Dedifferentiated amniotic fluid mesenchymal stem cell (primary cell): Measurements from ENCODE around the gene GNL1.

Source experiments
- DNase-seq: peaks from one replicate; pipeline ENCODE4 v3.0.0-alpha.2; 2016; ENCODE audit errors: extremely low spot score

Gene GNL1

GRCh38 chr6:30568245-30568644 lies 12.0 kb upstream of the GNL1 start:
- no peak for DNase-seq

- DNase-seq: no peak
These were observed 9.5 kb upstream of the GNL1 start for GRCh38 chr6:30565772-30566171.

- no peak for DNase-seq
These were observed 7.8 kb upstream of the GNL1 start for GRCh38 chr6:30564114-30564513.

GRCh38 chr6:30562470-30563425 lies 6.5 kb upstream of the GNL1 start:
- DNase-seq: no peak

- no peak for DNase-seq
These were observed 4.6 kb upstream of the GNL1 start for GRCh38 chr6:30560930-30561329.

- no peak for DNase-seq
These were observed 1.3 kb upstream of the GNL1 start for GRCh38 chr6:30557683-30557981.

GRCh38 chr6:30556906-30557682 lies 805 bp upstream of the GNL1 start, which contains the start of gene PRR3:
Gene PRR3, plus strand, starts transcription at chr6:30557295. Its CDS starts 50 bp downstream, at chr6:30557345.
- peak; percentile 85 for DNase-seq

- DNase-seq: no peak
These were observed 548 bp downstream of the GNL1 start for GRCh38 chr6:30555816-30556065.

GRCh38 chr6:30554962-30555815 lies 1.1 kb downstream of the GNL1 start:
- peak; percentile 16 for DNase-seq

GRCh38 chr6:30554404-30554803 lies 1.9 kb downstream of the GNL1 start:
- no peak for DNase-seq

GRCh38 chr6:30548375-30548774 lies 7.9 kb downstream of the GNL1 start:
- no peak for DNase-seq

- no peak for DNase-seq
These were observed 8.8 kb downstream of the GNL1 start for GRCh38 chr6:30547454-30547853.

- DNase-seq: peak; percentile 83
These were observed 11.5 kb downstream of the GNL1 start for GRCh38 chr6:30544666-30545272.

- no peak for DNase-seq
These were observed 12.5 kb downstream of the GNL1 start for GRCh38 chr6:30543821-30544220.

GRCh38 chr6:30542915-30543314 lies 13.4 kb downstream of the GNL1 start:
- no peak for DNase-seq

- no peak for DNase-seq
These were observed 13.9 kb downstream of the GNL1 start for GRCh38 chr6:30542404-30542725.

- DNase-seq: peak; percentile 85
These were observed 14.5 kb downstream of the GNL1 start for GRCh38 chr6:30541515-30542403.

GRCh38 chr6:30537931-30538330 lies 18.4 kb downstream of the GNL1 start:
- no peak for DNase-seq

- DNase-seq: no peak
These were observed 22.6 kb downstream of the GNL1 start for GRCh38 chr6:30533460-30534294.

- DNase-seq: no peak
These were observed 26.3 kb downstream of the GNL1 start for GRCh38 chr6:30530014-30530413.
